ENCODE data around the gene AEN. TPM values are rescaled to one million over a fixed set of nuclear protein-coding genes. Genes with fewer than 3 reads are reported as not detected.

The AEN gene
- total RNA-seq, 1 experiment from 2014 or later = 183 TPM

- peak; percentile 46; the same call in 1 of the 2 replicates for TF ChIP-seq NFE2L1 (CRISPR knock-in tag; IDR thresholded peaks at IDR 0.05)
Measured at GRCh38 chr15:88620995-88621772, at the start of gene AEN (continued).

GRCh38 chr15:88571852-88572259 lies 49.3 kb upstream of the AEN start:
- POLR2A ChIA-PET = no interaction called here
- ATAC-seq = no peak

More at GRCh38 chr15:88571852-88572259, 49.3 kb upstream of the AEN start:
- no peaks in the 10 kb centered on the region for H3K9me3 Mint-ChIP-seq
- H3K4me3 Mint-ChIP-seq = no peak overlapping the region
- TF ChIP-seq, protein P1, sequence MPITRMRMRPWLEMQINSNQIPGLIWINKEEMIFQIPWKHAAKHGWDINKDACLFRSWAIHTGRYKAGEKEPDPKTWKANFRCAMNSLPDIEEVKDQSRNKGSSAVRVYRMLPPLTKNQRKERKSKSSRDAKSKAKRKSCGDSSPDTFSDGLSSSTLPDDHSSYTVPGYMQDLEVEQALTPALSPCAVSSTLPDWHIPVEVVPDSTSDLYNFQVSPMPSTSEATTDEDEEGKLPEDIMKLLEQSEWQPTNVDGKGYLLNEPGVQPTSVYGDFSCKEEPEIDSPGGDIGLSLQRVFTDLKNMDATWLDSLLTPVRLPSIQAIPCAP (CRISPR knock-in tag; IDR thresholded peaks at IDR 0.05) = no peak
- TF ChIP-seq MXD4 (CRISPR knock-in tag; IDR thresholded peaks at IDR 0.05; ENCODE audit: borderline replicate concordance) (no peak), ZMAT4 (CRISPR knock-in tag; IDR thresholded peaks at IDR 0.05) (no peak), SMAD4 (CRISPR knock-in tag; IDR thresholded peaks at IDR 0.05) (no peak), ESRRA (CRISPR knock-in tag; IDR thresholded peaks at IDR 0.05; ENCODE audit: borderline replicate concordance) (no peak), ATF1 (CRISPR knock-in tag; IDR thresholded peaks at IDR 0.05) (no peak), TCF7 (CRISPR knock-in tag; IDR thresholded peaks at IDR 0.05; ENCODE audit: low read depth) (no peak), ZNF263 (CRISPR knock-in tag; IDR thresholded peaks at IDR 0.05; ENCODE audit: low read depth) (no peak), NFYB (CRISPR knock-in tag; conservative IDR thresholded peaks at IDR 0.05; ENCODE audit: low read depth) (no peak), ZNF671 (CRISPR knock-in tag; IDR thresholded peaks at IDR 0.05) (no peak), FOXJ3 (CRISPR knock-in tag; IDR thresholded peaks at IDR 0.05; ENCODE audit: borderline replicate concordance) (no peak), PRRX2 (CRISPR knock-in tag; IDR thresholded peaks at IDR 0.05) (no peak), ZNF232 (CRISPR knock-in tag; IDR thresholded peaks at IDR 0.05) (no peak), FOXP1 (CRISPR knock-in tag; IDR thresholded peaks at IDR 0.05; ENCODE audit: borderline replicate concordance) (no peak), KAT7 (CRISPR knock-in tag; IDR thresholded peaks at IDR 0.05; ENCODE audit: borderline replicate concordance) (no peak), ZNF281 (CRISPR knock-in tag; IDR thresholded peaks at IDR 0.05) (no peak)
- TF ChIP-seq, protein P2, sequence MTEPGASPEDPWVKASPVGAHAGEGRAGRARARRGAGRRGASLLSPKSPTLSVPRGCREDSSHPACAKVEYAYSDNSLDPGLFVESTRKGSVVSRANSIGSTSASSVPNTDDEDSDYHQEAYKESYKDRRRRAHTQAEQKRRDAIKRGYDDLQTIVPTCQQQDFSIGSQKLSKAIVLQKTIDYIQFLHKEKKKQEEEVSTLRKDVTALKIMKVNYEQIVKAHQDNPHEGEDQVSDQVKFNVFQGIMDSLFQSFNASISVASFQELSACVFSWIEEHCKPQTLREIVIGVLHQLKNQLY (CRISPR knock-in tag; IDR thresholded peaks at IDR 0.05) = no peak
- TF ChIP-seq, protein P3, sequence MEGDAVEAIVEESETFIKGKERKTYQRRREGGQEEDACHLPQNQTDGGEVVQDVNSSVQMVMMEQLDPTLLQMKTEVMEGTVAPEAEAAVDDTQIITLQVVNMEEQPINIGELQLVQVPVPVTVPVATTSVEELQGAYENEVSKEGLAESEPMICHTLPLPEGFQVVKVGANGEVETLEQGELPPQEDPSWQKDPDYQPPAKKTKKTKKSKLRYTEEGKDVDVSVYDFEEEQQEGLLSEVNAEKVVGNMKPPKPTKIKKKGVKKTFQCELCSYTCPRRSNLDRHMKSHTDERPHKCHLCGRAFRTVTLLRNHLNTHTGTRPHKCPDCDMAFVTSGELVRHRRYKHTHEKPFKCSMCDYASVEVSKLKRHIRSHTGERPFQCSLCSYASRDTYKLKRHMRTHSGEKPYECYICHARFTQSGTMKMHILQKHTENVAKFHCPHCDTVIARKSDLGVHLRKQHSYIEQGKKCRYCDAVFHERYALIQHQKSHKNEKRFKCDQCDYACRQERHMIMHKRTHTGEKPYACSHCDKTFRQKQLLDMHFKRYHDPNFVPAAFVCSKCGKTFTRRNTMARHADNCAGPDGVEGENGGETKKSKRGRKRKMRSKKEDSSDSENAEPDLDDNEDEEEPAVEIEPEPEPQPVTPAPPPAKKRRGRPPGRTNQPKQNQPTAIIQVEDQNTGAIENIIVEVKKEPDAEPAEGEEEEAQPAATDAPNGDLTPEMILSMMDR (IDR thresholded peaks at IDR 0.05) = no peak
- no peaks in the 10 kb centered on the region for H3K36me3 Mint-ChIP-seq
- H3K4me1 Mint-ChIP-seq = peaks cover 12% of the 10 kb centered on the region
- H3K27me3 Mint-ChIP-seq (ENCODE audit: low read depth) = no peaks in the 10 kb centered on the region; the same call in 1 of the 2 replicates
- CTCF ChIA-PET = no interaction called here
- no peak for DNase-seq (ENCODE audit: low spot score)
- no peak overlapping the region for H3K27ac Mint-ChIP-seq
